Measurements from ENCODE around the gene CCDC9B. TPM values are rescaled to one million over a fixed set of nuclear protein-coding genes. Genes with fewer than 3 reads are reported as not detected.

Gene CCDC9B
- total and polyA plus RNA-seq, 9 donors: 1.8 to 22.2 (median 7.3) TPM

- TF ChIP-seq POLR2A (IDR thresholded peaks at IDR 0.05): no peak
- Histone ChIP-seq H3K4me3 (no peak overlapping the region), H3K27ac (no peak overlapping the region), H3K9me3 (no peaks in the 10 kb centered on the region), H3K27me3 (no peaks in the 10 kb centered on the region), H3K36me3 (no peaks in the 10 kb centered on the region), H3K4me1 (ENCODE audit: insufficient read depth) (peaks cover 3% of the 10 kb centered on the region)
- DNase-seq: no peak
- 72 to 79% (median 78%) methylated on average over 1 of the region's 1 CpG for WGBS, 3 donors
- intact Hi-C loops (cut with DNase I): no loop called here
Measured at GRCh38 chr15:40295297-40295696, 45.4 kb downstream of the CCDC9B start.

DNA sequence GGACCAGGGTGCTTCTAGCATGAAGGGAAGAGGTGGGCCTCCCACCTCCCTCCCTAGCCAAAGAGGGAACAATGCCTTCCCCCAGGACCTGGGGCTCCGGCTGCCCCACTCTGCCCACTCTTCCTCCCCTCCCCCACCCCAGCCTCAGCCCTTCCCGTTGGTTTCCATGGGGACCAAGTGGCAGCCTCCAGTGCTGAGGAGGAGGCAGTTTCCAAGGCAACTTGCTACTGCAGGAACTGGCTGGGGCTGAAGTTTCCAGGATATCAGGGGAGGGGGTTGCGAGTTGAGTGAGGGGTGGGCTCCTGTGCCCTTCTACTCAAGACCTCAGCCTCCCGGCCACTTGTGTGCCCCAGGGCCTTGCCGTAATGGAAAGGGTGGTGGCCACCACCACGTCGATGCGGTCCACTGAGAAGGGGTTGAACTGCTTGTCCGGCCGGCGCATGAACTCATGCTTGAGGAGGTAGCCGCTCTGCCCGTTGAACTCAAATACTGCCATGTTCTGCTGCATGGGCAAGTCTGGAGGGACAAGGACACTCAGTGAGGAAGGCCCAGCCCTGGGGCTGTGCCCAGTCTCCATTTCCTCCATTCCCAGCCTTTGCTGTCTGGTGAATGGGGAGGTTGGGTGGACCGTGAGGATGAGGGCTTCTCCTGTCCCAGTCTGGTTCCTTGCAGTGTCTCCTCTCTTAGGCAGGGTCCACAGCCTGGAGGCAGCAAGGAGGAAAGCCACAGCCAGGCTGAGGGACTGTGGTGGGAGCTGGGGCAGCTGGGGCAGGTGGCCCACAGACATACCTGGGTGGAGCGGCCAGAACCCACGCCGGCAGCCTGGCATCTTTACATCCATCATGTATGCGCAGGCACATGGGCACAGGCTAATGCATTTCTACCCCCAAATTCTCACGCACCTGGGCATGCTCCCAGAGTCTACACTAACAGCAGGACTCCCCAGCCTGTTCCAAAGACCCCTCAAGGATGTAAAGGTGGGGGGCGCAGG lies 46.5 kb downstream of the CCDC9B start:
- Histone ChIP-seq H3K4me1 (ENCODE audit: insufficient read depth) (peaks cover 3% of the 10 kb centered on the region), H3K36me3 (no peaks in the 10 kb centered on the region), H3K27ac (no peak overlapping the region), H3K4me3 (no peak overlapping the region), H3K27me3 (no peaks in the 10 kb centered on the region), H3K9me3 (no peaks in the 10 kb centered on the region)
- intact Hi-C loops (cut with DNase I): no loop called here
- 88% methylated on average over 20 of the region's 20 CpGs for WGBS, 3 donors
- no peak for DNase-seq
- no peak for TF ChIP-seq POLR2A (IDR thresholded peaks at IDR 0.05)
- TF ChIP-seq CTCF (IDR thresholded peaks at IDR 0.05): no peak
- no peak for TF ChIP-seq EP300 (IDR thresholded peaks at IDR 0.05)

DNA sequence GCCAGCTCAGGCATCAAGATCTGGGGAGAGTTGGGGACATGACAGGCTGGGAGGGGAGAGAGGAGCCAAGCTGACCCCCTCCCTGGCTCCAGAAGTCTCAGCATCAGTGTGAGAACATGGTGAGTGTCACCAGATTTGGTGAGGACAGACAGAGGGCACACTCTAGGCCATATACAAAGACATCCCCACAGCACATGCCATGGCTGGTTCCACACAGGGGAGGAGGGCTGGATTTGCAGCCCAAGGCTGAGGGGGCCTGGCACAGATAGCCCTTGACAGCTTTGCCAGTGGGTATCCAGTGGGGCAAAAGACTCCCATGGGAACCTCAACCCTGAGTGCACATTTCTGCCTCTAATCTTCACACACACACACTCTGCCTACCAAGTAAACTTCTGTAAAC lies 47.7 kb downstream of the CCDC9B start:
- no peak overlapping the region for H3K4me3 ChIP-seq
- no peak overlapping the region for H3K27ac ChIP-seq
- no peaks in the 10 kb centered on the region for H3K36me3 ChIP-seq
- peaks cover 3% of the 10 kb centered on the region for H3K4me1 ChIP-seq (ENCODE audit: insufficient read depth)
- intact Hi-C loops (cut with DNase I): no loop called here
- TF ChIP-seq POLR2A (IDR thresholded peaks at IDR 0.05) (no peak), CTCF (IDR thresholded peaks at IDR 0.05) (no peak), EP300 (IDR thresholded peaks at IDR 0.05) (no peak)
- no peaks in the 10 kb centered on the region for H3K27me3 ChIP-seq
- DNase-seq: no peak
- no peaks in the 10 kb centered on the region for H3K9me3 ChIP-seq

DNA sequence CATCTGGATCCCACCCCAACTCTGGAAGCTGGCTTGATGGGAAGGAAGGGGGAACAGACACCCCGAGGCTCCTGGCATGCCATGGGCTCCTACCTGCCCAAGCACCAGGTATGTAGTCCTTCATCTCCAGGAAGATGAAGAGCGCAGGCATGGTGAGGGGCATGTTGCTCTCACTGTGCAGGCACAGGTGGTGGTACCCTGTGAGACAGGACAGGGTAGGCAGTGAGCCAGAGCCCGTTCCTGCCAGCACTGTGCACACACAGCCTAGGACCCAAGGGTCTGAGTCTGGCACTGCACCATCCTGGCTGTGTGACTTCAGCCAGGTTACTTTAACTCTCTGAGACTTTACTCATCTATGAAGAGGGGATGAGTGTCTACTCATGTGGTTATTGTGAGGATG lies 48.5 kb downstream of the CCDC9B start:
- intact Hi-C loops (cut with DNase I): no loop called here
- Histone ChIP-seq H3K4me1 (ENCODE audit: insufficient read depth) (peaks cover 3% of the 10 kb centered on the region), H3K36me3 (no peaks in the 10 kb centered on the region), H3K9me3 (no peaks in the 10 kb centered on the region), H3K4me3 (no peak overlapping the region), H3K27me3 (no peaks in the 10 kb centered on the region), H3K27ac (no peak overlapping the region)
- no peak for DNase-seq
- 86 to 87% (median 86%) methylated on average over 3 of the region's 3 CpGs for WGBS, 3 donors
- TF ChIP-seq POLR2A (IDR thresholded peaks at IDR 0.05): no peak

DNA sequence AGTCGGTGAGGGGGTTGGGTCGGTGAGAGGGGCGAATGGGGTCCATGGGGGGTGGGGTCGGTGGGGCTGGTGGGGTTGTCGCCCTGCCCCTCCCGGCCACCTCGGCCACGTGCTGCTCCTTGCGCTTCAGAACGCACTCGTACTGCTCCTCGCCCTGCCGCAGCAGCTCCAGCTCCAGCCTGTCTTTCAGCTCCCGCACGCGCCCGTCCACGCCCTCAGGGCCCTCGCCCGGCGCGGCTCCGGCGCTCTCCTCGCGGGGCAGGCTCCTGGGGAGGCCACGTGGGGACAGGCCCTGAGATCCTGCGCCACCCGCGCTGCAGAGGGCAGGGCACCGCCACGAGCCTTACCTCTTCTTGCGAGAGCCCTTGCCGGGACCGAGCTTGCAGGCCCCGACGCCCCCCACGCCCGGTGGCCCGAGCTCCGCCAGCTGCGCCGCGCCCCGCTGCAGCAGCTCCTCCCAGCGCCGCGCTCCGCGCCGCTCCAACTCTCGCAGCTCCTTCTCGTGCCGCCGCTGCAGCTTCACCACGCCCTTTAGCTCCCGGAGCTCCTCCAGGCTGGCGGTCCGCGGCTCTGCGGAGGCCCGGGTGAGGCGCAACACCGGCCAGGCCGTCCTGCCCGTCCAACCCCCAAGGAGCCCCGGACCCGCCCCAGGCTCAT lies 49.7 kb downstream of the CCDC9B start:
- no peak overlapping the region for H3K27ac ChIP-seq
- no peaks in the 10 kb centered on the region for H3K27me3 ChIP-seq
- intact Hi-C loops (cut with DNase I): no loop called here
- DNase-seq: peak in 3 of 5 donors; percentile 45 to 71 (median 62)
- H3K9me3 ChIP-seq: no peaks in the 10 kb centered on the region
- 4 to 12% (median 7%) methylated on average over 63 to 68 of the region's 68 CpGs for WGBS, 3 donors
- H3K4me1 ChIP-seq (ENCODE audit: insufficient read depth): peaks cover 3% of the 10 kb centered on the region
- peak overlapping the region; percentile 13 for H3K4me3 ChIP-seq
- no peak for TF ChIP-seq CTCF (IDR thresholded peaks at IDR 0.05)
- TF ChIP-seq EP300 (IDR thresholded peaks at IDR 0.05): no peak
- no peak for TF ChIP-seq POLR2A (IDR thresholded peaks at IDR 0.05)
- H3K36me3 ChIP-seq: no peaks in the 10 kb centered on the region
